Bone marrow (tissue), 2 donors: ENCODE data around the gene ITSN2.
"Not testable (repeated sequence)": the region's sequence is repeated elsewhere in the genome, so short reads cannot be mapped to it uniquely, and the experiment has no call there.

Experiments
- DNase-seq, 2 donors: peaks; one replicate each; lab custom pipeline; 2025; lab: John Stamatoyannopoulos, UW

The ITSN2 gene

DNA sequence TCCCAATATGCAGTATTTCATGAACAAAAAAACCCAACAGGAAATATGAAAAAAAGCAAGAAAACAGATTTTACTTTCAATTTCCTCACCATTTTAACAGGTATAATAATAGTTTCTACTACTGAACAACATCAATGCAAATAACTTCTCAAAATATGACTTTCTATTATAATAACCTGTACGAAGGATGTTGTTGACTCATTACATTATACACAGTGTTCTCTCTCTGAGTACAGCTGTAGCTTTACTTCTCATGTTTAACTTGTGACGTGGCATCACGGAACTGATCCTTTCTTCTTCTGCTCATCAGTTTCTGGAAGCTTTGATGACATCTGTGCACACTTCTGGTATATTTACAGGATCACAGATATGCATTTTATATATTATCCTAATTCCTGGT is 145.5 kb downstream of the ITSN2 start:
- no peak for DNase-seq

GRCh38 chr2:24211408-24211807 is 148.9 kb downstream of the ITSN2 start:
- no peak for DNase-seq

DNA sequence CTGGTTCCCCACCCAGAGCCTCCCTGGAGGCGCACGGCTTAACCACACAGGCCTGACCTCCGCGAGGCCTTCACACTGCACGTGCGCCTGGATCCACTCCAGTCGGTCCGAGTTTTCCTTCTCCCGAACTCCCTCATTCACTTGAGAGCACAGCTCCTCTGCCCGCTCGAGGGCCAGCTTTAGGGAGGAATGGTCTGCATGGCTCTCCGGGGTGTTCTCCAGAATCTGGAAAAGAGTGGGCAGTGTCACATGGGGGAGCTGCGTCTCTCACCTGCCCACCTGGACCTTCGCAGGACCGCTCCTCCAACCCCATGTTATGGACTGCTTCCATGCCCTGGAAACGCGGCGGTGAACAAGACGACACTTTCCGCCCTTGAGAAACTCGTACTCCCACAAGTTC is 149.6 kb downstream of the ITSN2 start:
- DNase-seq: no peak

DNA sequence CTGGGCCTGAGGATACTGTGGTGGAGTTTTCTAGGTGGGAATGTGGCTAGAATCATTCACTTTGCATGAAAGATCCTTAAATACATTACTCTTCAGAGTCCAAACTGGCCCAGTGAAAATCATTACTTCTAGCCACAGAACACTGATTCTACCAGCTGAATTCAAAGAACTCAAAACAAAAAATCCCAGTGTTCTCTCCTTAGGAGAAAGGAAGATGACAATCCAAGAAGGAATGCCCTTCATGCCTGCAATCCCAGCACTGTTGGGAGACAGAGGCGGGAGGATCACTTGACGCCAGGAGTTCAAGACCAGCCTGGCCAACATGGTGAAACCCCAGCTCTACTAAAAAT is 150.3 kb downstream of the ITSN2 start:
- DNase-seq: no peak

- no peak for DNase-seq
Observed at GRCh38 chr2:24209389-24210105, 150.8 kb downstream of the ITSN2 start.

DNA sequence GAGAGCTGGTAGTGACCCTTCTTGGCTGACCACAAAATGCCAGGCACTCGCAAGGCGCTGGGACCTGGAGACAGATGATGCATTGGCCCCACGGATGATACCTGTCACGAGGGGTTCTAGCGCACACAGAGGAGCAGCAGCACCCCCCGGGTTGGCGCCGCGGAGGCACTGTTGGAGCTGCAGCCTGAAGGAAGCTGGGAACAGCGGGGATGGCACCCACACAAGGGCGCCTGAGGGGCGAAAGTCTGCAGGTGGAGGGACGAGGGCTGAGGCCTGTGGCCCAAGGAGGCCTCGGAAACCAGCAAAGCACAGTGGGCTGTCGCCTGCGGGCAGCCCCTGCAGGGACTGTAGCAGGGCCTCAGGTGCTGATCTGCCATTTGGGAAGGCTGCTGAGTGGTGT is 151.8 kb downstream of the ITSN2 start:
- DNase-seq: no peak

DNA sequence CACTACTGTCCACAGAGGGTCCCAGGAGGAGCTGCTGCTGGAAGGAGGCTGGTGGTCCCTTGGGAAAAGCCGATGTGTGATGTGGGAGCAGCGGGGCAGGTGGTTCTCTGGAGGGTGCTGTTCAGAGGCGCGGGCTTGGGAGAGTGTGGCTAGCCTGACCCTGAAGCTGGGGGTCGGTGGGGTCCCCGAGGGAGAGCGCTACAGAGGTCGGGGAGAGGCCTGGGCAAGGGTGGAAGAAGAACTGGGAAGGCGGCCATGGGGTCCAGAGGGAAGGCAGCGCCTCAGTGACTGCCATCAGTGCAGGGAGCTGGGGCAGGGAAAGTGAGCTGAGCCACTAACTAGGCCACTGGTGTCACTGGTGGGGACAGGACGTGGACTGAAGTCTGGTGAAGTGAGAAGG is 153.0 kb downstream of the ITSN2 start:
- DNase-seq: no peak

- DNase-seq: no peak
Observed at GRCh38 chr2:24206714-24207113, 153.6 kb downstream of the ITSN2 start.

DNA sequence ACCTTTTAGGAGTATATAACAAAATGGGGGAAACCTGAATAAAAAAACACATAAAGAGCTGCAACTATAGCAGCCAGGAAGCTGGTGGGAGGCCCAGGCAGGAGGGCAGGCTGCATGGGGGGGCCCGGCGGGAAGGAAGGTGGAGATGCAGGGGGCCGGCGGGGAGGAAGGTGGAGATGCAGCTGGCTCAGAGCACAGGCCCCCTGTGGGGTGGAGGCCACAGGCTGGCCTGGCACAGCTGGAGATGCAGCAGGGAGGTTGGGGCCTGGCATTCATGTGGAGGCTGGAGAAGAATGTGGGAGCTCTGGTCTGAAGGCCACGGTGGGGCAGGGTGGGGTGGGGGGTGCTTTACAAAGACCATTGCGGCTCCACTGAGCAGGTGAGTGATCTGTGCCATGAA is 154.1 kb downstream of the ITSN2 start:
- no peak for DNase-seq

DNA sequence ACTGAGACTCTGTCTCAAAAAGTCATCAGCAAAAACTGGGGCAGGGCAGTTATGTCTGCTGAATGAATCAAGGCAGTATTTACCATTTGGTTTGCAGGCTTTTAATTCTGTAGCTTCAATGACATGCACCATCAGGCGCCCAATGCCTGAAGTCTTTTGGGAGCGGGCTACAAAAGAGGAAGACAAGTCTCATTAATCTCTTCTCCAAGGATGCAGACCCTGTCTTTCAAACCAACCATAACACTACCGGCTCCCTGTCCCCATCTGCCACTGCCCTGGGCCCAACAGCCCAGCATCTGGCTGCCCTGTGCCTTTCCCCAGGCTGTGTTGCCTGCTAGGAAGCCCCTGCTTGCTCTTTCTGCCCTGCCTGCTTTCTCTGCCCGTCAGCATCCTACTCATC is 155.2 kb downstream of the ITSN2 start:
- no peak for DNase-seq

- DNase-seq: no peak
Observed at GRCh38 chr2:24204505-24204904, 155.8 kb downstream of the ITSN2 start.

GRCh38 chr2:24203787-24204150 is 156.6 kb downstream of the ITSN2 start:
- DNase-seq: no peak

DNA sequence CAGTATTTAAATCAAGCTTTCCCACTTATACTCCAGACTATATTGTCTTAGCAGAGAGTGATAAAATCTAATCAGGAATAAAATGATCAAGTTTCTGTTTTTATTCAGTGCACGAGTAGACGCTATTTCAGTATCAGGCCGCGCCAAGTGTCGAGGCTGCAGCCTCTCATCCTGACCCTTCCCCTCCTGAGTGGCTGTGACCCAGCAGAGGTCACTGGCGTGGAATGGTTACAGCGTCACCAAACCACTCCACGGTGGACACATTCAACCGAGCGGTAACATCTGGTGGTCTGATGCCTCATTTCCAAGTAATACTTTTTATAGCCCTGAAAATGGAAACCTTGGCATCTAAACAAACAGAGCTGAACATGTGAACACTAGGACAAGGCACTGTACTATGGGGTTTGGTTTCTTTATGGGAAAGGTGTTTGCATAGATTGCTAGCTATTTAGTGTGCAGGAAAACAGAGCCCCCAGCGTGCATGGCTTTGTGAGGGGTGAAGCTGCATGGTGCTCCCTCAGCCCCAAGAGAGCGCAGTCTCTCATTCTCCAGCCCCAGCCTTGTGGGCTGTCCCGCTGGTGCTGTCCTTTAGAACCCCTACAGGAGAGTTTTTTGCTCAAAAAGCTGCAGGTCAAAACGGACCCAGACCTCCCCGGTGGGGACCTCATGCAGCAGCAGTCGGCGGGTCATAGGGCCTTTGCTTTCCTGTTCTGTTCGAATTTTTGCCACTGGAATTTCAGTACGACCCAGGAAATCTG is 157.1 kb downstream of the ITSN2 start:
- DNase-seq: no peak

- no peak for DNase-seq
Observed at GRCh38 chr2:24200799-24201198, 159.5 kb downstream of the ITSN2 start.

DNA sequence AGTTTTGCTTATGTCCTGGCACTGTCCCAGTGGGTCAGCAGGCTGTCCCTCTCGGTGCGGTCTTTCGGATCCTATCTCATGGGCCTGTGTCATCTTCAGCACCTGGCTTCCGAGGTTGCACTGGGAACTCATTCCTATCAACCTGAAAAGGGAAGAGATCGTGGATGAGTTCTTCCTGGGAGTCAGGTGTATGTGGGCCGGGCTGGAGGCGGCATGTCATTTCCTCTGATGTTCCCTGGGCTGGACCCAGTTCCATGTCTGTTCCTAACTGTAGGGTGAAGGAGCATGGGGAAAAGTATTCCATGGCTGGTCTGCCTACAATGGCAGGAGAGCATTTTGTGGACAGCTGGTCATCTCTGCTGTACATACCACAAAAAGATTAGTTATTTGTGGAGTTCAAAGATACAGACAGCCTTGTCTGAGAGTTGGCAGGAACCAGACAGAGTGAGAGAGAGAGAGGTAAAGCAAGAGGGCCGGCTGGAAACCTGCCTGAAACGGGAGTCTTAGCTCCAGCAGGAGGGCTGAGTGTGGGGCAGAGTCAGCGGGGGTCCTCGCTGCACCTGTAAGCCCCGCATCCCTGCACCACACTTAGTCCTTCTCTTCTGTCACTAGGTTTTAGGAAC is 160.3 kb downstream of the ITSN2 start:
- DNase-seq: no peak

- DNase-seq: not testable (repeated sequence)
Observed at GRCh38 chr2:24197213-24197612, 163.1 kb downstream of the ITSN2 start.

DNA sequence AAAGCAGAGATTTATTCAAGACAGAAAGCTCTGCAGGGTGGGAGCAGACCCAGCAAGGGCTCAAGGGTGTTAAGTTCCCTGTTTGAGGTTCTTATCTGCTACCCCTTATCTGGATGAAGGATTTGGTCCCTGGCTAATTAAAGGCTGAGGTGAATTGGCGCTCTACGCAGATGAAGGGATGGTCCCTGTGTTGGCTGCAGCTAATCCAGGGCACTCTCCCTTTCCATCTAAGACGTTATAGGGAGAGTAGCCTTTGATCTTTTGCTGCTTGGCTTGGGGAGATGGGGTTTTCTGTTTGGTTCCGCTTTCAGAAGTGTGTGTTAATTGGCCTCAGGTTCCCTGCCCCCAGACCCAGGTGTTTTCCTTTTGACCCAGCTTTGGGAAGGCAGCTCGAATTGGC is 168.5 kb downstream of the ITSN2 start:
- DNase-seq: no peak

- DNase-seq: no peak
Observed at GRCh38 chr2:24191156-24191555, 169.2 kb downstream of the ITSN2 start.

DNA sequence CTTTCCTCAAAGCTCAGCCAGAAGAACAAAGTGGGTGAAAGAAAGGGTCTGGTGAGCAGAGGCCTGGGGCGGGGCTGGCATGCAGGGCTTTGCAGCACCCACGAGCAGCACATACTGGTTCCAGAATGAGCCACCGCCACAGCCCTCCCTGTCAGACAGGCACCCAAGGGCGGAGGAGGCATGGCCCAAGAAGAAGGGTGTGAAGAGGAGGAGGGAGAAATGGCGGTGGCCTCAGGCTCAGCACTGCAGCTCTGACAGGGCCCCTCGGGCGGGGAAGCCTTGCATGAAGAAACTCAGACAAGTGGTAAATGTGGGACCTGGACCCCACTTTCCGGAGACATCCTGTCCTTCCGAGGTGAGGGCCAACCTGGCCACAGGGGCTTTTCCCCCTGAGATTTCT is 169.8 kb downstream of the ITSN2 start:
- no peak for DNase-seq

- DNase-seq: no peak
Observed at GRCh38 chr2:24189551-24189950, 170.8 kb downstream of the ITSN2 start.

DNA sequence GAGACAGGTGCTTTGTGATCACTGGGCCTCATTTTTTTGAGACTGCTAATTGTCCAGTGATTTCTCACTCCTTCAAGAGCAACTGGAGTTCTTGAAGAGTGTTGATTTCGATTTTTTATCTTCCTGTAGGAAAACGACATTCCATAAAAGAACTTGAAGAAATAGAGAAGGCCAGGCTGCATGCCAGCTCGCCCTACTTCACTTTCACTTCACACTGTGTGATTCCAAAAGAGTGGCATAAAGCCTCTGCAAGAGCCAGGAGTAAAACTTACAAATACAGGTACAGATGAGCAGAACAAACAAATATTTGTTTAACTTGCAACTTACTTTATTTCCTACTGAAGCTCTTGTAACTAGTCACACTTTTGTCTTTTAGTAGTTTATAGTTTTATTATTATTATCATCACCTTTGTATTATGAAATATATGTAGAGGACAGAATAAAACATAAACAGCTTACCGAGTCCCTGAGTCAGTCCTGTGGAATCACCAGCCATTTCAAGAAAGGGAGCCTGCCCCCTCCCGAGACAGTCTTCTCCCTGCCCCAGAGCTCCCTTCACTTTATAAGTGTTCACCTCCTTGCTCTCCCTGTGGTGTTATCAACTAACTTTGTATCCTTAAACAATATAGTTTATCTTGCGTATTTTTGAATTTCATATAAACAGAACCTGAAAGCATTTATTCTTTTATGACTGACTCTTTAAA is 176.8 kb downstream of the ITSN2 start:
- DNase-seq: no peak

- DNase-seq: no peak
Observed at GRCh38 chr2:24182507-24182906, 177.8 kb downstream of the ITSN2 start.

DNA sequence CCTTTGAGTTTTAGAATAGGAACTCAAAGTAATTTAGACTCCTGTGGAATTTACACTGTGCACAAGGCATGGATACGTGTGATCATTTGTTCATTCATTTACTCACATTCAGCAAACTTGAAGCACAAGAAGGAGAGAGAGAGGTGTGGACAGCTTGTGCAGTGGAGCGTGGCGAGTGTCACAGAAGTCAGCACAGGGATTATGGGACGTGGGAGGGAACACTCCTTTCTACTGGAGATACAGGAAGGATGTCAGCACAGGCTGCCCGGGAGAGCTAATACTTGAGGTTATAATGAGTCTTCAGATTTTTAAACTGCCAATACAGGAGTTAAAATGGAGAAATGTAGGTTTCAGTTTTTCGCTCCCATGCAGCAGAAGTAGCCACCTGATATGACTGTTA is 178.5 kb downstream of the ITSN2 start:
- no peak for DNase-seq
